GM18907 (cell line): ENCODE data around the gene PPP3CA.
"Not testable (repeated sequence)": the region's sequence is repeated elsewhere in the genome, so short reads cannot be mapped to it uniquely, and the experiment has no call there.

Experiments
- ATAC-seq: cut with Tn5 transposase; IDR thresholded peaks from one replicate; pipeline ENCODE4 v1.9.1; 2021; ENCODE audit warnings: mild to moderate bottlenecking, moderate library complexity; ENCODE audit not compliant: unreplicated experiment

The PPP3CA gene

DNA sequence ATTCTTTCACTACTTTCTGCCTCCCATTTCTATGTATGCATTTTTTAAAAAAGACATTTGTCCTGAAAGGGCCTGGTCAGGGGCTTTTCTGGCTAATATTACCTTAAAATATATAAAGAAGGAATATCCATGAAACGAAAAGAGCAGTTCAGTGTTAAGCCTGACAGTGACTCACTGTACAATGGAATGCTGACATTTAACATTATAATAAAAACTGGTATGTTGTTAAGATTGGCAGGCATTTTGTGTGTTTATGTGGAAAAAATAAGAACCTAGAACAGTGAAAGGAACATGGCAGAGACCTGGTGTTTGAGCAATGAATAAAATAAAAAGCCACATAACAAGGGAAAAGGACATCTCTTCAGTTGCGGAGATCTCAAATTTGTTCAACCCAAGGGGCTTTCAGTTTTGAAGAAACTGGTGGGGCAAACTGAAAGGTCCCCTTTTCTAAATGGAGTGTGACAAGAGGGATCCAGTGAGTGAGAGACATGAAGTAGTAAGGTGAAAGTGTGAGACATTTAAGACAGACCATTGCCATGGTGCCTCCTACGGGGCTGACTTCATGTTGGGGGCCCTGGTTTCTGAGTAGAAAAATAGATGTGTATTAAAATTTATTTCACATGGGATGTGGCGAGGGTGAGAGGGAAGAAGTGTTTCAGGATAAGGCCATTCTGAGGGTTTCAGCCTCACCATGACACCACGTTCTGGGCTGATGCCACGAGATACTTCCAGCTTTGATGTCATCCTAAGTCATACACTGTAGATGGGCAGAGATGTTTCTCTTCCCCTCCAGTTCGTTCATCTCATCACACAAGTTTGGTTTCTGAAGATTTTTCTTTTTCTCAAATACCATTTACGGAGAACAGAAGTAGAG lies 324.9 kb downstream of the PPP3CA start:
- ATAC-seq, result no peak

DNA sequence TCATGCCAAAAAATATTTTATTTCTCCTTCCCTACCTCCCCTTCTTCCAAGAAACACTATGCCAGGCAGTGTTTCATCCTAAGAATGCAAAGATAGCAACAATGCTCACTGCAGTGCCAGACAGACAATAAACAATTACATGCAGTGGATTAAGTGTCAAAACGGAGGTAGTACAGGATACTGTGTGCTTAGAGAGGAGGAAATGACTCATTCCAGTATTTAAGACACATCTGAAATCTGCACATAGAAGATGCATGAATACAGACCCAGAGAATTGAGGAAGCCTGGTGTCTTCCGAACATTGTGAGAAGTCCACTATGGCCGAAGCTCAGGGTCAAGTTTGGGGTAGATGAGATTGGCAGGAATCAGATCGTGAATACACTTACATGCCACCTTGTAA lies 326.4 kb downstream of the PPP3CA start:
- ATAC-seq, result peak; percentile 68

DNA sequence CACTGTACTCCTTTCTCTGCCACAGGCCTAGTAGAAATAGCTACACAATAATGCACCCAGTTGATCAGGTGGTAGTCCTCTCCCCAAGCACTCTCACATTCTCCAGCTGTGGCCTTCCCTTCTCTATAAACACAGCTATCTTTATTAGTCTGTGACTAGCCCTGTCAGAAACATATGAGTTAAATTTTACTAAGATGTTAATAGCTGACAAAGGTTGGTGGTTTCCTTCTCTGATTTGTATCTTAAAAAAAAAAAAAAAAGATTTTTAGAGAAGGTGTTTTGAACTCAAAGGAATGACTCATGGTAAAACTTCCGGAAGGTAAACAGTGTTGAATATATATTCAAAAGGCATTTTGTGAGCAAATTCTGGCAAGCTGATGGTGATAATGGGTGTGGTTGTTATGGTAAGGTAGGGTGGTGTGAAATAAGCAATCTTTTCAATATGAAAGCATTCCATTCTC lies 327.4 kb downstream of the PPP3CA start:
- peak; percentile 82 for ATAC-seq

DNA sequence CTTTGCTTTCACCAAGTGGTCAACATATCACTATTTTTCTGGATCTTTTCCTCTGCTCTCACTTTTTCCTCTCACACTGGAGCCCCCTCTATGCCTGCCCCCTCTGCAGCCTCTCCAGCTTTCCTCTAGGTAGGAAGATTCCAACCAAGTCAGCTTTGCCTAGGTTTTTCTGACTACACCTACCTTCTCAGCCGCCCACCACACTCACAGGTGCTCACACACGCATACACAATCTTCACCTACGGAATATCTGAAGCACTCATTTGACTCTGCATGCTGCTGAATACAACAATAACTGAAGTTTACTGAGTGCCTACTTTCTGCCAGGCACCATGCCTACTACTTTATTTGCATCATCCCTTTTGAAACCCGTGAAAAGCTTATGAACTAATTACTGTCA lies 328.0 kb downstream of the PPP3CA start:
- peak; percentile 1 for ATAC-seq

DNA sequence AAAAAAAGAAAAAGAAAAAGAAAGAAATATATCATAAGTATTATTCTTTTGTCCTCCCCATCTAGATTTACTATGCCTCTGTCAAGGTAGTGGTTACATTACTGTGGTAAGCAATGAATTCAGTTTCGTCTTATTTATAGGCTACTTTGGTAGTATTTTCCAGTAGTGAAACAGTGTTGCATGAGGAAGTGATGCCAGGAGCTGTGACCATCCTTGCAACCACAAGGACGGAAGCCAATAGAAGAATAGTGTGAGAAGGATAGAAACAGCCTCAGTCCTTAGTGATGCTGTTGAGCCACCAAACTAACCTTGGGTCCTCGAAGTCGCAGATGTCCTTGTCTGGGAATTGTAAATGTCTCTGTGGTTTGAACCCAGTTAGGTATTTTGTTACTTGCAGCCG lies 328.5 kb downstream of the PPP3CA start:
- peak; percentile 56 for ATAC-seq

DNA sequence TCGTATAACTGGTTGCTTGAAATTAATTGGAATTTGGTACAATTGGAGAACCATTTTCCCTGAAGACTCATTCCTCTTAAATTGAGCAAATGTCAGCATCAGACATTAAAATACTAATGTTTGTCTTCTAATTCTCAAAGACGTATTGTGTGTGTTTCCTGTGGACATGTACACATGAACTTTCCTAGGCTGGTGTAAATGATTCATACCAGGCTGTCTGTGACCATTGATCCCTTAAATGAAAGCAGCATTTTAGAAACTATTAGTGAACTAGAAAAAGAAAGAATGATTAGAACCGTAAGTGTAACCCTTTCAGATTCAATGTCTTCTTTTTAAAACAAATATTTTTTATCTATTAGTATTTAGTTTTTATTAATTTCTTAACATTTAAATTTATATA lies 332.9 kb downstream of the PPP3CA start:
- peak; percentile 59 for ATAC-seq

DNA sequence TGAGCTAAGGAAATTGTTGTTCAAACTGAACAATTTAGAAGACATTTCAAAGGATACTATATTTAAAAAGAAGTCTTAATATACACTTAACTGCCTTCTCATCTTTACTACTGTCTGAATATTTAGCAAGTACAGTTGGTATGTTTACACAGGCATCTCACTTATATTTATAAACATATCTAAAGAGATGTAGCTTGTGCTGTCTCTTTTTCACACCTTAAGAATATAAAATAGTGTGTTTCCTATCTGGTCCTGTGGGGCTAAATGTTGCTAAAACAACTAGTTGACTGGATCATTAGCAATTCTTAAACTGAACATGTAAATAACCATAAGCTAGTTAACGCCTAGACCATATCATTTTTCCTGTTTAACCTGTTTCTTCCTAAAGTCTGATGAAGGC lies 336.3 kb downstream of the PPP3CA start:
- no peak for ATAC-seq

DNA sequence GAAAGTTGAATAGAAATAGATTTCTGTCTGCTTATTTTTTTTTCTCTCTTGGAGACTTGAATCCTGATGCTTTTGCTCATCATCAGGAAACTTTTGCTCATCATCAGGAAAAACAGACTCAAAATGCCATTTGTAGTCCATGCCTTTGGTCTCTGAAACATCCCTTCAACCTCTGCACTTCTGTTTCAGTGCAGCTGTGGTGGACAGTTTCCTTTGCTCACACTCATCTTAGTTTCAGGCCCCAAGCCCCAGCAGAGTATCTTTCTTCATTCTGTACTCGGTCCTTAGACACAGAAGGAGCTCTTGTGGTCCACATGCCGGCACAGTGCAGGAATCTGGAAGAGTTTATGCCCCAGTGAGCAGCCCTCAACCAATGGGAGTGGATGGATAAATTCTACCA lies 337.9 kb downstream of the PPP3CA start:
- ATAC-seq, result peak; percentile 66

DNA sequence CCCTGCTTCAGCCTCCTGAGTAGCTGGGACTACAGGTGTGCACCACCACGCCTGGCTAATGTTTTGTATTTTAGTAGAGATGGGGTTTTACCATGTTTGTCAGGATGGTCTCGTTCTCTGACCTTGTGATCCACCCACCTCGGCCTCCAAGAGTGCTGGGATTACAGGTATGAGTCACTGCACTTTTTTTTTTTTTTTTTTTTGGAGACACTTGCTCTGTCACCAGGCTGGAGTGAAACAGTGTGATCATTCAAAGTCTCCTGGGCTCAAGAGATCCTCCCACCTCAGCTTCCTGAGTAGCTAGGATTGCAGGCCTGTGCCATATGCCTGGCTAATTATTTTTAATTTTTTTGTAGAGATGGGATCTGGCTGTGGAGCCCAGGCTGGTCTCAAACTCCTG lies 338.8 kb downstream of the PPP3CA start:
- ATAC-seq, result no peak

DNA sequence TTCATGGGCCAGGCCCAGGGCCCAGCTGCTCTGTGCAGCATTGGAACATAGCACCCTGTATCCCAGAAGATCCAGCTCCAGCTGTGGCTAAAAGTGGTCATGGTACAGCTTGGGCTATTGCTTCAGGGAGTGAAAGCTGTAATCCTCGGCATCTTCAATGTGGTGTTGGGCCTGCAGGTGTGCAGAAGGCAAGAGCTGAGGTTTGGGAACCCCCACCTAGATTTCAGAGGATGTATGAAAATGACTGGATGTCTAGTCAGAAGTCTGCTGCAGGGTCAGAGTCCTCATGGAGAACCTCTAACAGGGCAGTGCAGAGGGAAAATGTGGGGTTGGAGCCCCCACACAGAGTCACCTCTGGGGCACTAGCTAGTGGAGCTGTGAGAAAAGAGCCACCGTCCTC lies 341.7 kb downstream of the PPP3CA start:
- ATAC-seq, result peak; percentile 59

DNA sequence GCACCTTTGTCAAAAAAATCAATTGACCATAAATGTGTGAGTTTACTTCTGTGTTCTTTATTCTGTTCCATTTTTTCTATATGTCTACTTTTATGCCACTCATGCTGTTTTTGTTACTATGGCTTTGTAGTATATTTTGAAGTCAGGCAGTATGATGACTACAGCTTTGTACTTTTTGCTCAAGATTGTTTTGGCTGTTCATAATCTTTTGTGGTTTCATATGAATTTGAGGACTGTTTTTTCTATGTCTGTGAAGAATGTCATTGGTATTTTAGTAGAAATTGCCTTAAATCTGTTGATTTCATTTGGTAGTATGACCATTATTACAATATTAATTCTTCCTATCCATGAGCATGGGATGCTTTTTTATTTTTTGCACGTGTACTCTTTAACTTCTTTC lies 346.8 kb downstream of the PPP3CA start:
- ATAC-seq, result no peak

DNA sequence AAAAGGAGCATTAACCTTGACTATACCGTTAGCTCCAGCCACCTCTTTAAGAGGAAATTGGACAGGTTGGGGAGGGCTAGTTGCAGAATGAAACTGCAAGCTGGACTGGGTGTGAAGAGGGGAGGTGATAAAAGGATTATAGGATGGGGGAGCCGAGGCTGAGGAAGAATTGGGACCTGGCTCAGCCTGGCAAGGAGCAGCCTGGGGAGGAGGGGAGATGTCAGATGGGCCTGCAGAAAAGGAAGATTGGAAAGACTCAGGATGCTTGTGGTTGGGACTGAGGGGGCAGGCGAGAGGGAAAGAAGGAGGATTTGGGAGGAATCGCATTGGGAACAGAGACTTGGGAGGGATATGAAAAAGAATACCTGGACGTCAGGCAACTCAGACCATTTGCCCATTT lies 351.7 kb downstream of the PPP3CA start:
- no peak for ATAC-seq

DNA sequence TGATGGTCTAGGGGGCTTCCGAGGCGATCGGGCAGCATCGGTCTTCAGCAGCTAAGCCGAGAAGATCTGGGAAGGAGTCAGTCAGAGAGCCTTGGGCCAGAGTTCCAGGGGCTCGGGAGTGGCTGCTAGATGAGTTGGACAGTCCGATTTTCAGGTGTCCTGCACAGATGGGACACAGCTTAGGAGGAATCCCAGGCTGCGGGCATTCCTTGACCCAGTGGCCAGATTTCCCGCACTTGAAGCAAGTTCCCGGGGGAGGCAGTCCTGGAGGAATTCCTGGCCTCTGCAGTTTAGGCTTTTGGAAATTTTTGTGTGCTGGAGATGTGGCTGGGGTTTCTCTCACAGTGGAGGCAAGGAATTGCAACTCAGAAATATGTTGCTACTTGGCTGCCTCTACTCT lies 352.3 kb downstream of the PPP3CA start:
- not testable (repeated sequence) for ATAC-seq

DNA sequence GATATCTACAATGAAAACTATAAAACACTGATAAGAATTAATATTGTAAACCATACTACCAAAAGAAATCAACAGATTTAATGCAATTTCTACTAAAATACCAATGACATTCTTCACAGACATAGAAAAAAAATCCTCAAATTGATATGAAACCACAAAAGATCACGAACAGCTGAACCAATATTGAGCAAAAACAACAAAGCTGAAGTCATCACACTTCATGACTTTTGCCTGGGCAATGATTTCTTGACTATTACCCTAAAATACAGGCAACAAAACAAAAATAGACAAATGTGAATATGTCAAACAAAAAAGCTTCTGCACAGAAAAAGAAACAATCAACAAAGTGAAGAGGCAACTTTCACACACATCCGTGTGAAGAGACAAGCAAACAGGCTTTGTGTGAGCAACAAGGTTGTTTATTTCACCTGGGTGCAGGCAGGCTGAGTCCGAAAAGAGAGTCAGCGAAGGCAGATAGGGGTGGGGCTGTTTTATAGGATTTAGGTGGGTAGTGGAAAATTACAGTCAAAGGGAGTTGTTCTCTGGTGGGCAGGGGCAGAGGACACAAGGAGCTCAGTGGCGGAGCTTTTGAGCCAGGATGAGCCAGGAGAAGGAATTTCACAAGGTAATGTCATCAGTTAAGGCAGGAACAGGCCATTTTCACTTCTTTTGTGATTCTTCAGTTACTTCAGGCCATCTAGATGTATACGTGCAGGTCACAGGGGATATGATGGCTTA lies 355.8 kb downstream of the PPP3CA start:
- not testable (repeated sequence) for ATAC-seq

DNA sequence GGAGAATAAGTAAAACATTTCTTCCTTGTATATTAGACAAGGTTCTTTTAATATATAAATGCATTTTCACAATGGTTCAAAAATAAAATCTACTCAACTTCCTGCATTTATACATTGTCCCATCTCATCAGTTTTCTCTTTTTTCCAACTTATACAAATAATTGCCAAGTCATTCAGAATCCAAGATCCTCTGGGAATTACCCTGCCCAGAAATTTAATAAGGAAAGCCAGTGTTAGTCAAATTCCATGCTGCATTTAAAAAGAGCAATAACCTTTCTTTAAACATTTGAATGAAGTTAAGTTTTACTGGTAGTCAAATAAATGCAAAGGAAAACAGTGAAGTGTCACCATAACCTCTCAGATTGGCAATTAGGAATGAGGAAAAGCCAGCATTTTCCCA lies 357.9 kb downstream of the PPP3CA start:
- no peak for ATAC-seq

DNA sequence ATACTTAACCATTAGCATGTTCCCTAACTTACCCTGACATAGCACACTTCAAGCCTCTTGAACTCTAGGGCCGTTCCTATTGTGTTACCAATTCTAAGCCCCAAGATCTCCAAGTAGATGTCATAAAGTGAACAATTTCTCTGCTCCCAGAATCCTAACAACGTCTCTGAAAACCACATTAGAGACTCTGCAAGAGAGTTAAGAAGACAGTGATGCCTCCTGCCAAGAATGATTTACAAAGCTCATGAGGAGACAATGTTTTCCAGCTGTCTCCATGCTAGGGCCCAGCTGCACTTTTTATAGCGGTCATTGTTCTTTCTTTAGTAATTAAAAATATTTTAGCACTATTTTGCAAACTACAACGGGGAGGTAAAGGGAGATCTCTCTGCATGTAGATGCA lies 358.4 kb downstream of the PPP3CA start:
- ATAC-seq, result no peak

DNA sequence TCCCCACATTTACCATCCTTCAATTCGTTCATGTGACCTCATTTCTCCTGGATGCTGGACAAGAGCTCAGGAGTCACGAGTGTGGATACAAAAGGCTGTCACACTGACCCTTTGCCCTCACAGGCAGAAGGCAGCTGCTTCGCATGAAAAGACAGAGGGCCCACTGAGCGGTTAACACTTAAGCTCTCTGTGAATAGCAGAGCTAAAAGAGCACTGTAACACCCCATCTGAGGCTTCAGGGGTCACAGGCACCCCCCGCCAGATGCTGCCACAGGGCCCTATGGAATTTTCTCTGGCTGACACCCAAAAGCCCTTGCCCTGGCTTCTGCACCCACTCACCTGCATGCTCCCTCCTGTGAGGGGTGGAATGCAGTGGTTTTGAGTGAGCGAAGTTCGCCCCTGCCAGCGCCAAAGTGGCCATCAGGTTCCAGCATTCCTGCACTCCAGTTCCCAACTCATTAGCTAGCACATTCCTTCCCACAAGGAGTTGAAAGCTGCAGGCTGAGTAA lies 360.9 kb downstream of the PPP3CA start:
- ATAC-seq, result no peak

DNA sequence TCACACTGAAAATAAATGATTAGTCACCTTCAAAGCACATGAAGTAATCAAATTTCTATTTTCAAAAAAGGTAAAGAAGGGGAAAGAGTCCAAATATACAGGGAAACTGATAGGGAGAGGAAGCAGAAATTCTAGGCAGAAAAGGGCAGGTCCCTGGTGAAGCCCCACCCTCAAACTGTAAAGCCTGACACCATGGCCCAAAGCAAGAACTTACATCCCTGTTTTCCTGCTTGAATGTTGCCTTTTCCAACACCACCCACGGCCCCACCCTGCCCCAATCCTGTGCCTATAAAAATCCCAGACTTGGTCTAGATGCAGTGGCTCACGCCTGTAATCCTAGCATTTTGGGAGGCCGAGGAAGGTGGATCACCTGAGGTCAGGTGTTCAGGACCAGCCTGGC lies 361.8 kb downstream of the PPP3CA start:
- ATAC-seq, result no peak

DNA sequence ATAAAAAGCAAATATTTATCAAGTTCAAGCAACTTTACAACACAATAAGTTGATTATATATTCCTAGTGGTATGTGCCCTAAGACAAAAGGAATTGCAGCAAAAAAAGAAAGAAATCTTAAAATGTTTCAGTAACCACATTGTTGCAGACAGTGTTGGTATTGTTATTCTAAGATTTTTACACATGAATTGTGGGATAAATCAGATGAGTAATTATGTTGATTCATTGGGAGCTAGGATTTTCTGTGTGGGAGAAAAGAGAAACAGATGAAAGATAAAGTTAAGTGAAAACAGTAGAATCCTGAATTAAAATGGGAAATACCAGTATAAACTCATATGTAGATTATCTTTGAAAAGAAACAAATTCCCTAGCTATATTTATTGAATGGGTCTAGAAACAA lies 362.4 kb downstream of the PPP3CA start:
- ATAC-seq, result no peak

DNA sequence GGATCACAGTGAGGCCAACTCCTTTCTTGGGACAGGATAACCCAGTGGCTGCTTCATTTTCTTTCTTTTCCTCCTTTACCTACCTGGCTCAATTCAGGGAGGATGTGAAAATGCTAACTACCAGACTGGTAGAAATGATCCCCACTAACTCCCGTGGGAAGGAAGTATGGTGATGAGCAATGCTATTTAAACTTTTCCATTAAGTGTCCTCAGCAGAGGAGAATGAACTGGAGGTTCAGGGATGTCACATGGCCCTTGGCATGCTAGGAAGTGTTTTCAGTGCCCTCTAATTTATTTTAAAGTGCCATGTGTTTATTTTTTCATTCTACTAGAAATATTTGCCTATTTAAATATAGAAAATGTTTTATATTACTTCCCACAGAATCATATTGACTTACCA lies 363.9 kb downstream of the PPP3CA start:
- ATAC-seq, result no peak

DNA sequence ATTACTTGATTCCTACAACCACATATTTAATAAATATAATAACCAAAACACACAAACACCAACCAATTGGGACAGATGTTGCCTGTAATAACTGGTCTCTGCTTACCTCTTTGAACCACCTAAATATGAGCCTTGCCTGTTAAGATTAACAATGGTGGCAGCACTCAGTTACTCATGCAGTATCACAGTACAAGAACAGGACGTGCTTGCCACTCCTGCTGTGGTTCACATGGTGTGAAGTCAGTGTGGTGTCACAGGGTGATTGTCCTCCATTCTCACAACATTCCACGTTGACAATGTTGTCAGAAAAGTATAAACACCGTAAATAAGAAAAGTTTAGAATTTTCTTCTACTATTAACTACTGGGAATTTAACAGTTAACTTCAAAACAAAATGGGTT lies 365.0 kb downstream of the PPP3CA start:
- no peak for ATAC-seq
